Muscle of leg (tissue), 11 donors: ENCODE results near the gene SLC2A9. TPM values are rescaled to one million over a fixed set of nuclear protein-coding genes. Genes with fewer than 3 reads are reported as not detected.

Experiments
- DNase-seq: peaks from one replicate; pipeline ENCODE4 v3.0.0; 2013
- H3K27ac ChIP-seq: one replicate; pipeline ENCODE4 v1.5.1; 2013; ENCODE audit warnings: mild to moderate bottlenecking, low read length, control low read depth
- H3K27me3 ChIP-seq: one replicate; pipeline ENCODE4 v1.6.1; 2013; ENCODE audit warnings: low read length; ENCODE audit not compliant: control insufficient read depth, insufficient read depth
- H3K36me3 ChIP-seq: one replicate; pipeline ENCODE4 v1.6.1; 2013; ENCODE audit warnings: low read length; ENCODE audit not compliant: control insufficient read depth, insufficient read depth
- H3K4me1 ChIP-seq: one replicate; pipeline ENCODE4 v1.6.1; 2013; ENCODE audit warnings: low read length; ENCODE audit not compliant: control insufficient read depth, insufficient read depth
- H3K4me3 ChIP-seq: one replicate; pipeline ENCODE4 v1.5.1; 2013; ENCODE audit warnings: low read length, control low read depth
- H3K9me3 ChIP-seq: replicated peaks from 2 replicates; pipeline ENCODE4 v1.6.1; 2013; ENCODE audit warnings: low read depth, low read length; ENCODE audit not compliant: control insufficient read depth
- WGBS: methylation state at CpG from one replicate; pipeline ENCODE4 v1.1.5; 2013; ENCODE audit warnings: missing lambda C conversion rate; ENCODE audit not compliant: insufficient coverage; 5-methylcytosine and 5-hydroxymethylcytosine counted together
- polyA plus RNA-seq, 8 donors: library from polyadenylated mRNA; unstranded; fragments of 120-200 nt; gene quantifications; one replicate each; pipeline versions ENCODE4 v1.2.1 to v1.2.3, GENCODE V29; 2013; ENCODE audit warnings: inconsistent platforms in 1 of 8, low replicate concordance in 1 of 8; ENCODE audit not compliant: insufficient read length in 8 of 8, insufficient read depth in 1 of 8
- total RNA-seq: library from RNA; stranded (reverse); fragments of 120-200 nt; gene quantifications from one replicate; pipeline ENCODE4 v1.2.4, GENCODE V29; 2013

The SLC2A9 gene
- total and polyA plus RNA-seq, 9 donors = 2.4 to 5.0 (median 3.2) TPM

DNA sequence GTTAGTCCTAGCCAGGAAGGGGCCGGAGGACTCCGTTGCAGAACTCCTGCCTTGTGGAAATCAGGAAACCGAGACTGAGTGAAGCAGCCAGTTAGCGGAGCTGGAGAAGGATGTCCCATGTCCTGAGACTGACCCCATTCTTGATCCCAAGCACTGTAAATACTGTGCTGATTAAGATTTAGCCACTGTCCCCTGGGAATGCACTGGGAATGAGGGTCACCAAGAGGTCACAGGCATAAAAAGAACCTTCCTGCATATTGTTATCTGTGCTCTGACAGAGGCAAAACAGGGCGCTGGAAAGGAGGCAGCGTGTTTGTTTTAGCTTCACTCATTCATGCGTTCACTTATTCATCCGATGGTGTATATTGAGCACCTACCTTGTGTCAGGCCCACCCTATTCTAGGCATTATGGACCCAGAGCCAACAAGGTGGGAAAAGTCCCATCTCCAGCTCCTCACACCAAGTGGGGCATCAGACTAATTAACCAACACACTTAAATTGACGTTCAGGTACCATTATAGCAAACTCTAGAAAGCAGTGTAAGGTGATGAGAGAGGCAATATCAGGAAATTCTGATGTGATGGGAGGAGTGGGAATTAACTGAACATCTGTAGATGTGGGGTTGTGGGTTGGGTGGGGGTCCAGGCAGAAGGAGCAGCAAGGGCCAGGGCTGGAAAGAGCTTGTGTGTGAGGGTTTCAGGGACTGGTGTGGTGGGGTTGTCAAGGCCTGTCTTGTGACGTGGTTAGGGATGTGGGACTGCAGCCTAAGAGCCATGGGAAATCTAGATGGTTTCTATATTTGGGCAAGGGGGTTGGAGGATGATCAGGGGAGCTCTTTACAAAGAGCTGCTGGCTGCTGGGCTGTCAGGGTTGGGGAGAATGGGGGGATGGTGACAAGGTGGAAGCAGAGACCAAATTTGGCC, 10.6 kb upstream of the SLC2A9 start:
- WGBS = 45% methylated on average over 9 of the region's 10 CpGs
- Histone ChIP-seq H3K4me3 (no peak overlapping the region), H3K27me3 (no peaks in the 10 kb centered on the region), H3K27ac (peak overlapping the region; percentile 42), H3K9me3 (no peaks in the 10 kb centered on the region), H3K4me1 (peaks cover 58% of the 10 kb centered on the region), H3K36me3 (no peaks in the 10 kb centered on the region)
- DNase-seq = peak; percentile 54

DNA sequence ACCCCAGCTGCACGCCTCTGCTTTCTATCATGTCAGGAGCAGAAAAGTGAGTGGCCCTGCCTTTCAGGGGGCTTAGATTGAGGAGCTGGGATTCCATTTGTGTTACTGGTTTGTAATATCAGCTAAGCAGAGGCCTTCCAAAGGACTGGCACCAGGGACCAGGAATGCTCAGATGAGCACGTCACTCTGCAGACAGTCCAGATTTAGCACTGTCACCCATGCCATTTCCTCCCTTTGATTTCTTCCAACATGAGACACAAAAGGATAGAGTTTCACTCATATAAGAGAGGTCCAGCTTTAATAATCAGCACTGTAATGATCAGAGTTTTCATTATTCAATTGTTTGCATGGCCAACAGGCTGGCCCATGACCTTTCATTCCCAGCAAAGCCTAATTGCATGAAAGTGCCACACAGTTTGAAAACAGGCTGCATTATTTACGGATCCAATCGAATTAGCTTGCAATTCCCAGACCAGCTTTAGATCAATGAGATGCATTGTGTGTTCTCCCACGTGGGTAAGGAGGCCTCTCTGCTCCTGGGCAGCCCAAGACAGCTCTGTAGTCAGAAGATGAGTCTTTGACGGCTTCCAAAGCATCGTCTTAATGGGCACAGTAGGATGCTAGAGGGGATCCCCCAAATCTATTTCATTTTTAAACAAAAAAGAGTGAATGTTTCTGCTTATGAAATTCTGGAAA, 9.8 kb upstream of the SLC2A9 start:
- H3K27me3 ChIP-seq = no peaks in the 10 kb centered on the region
- H3K27ac ChIP-seq = peak overlapping the region; percentile 42

DNA sequence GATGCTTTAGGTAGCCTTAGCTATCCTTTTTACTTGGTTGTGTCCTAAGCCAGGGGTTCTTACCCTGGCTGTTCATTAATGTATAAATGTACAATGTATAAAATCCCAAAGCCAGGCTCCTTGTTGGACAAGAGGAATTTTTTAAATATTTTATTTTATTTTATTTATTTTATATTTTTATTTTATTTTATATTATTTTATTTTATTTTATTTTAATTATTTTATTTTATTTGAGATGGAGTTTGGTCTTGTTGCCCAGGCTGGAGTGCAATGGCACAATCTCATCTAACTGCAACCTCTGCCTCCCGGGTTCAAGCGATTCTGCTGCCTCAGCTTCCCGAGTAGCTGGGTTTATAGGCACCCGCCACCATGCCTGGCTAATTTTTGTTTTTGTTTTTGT, 8.1 kb upstream of the SLC2A9 start:
- Histone ChIP-seq H3K27ac (no peak overlapping the region), H3K4me3 (no peak overlapping the region), H3K9me3 (no peaks in the 10 kb centered on the region), H3K27me3 (no peaks in the 10 kb centered on the region), H3K36me3 (no peaks in the 10 kb centered on the region), H3K4me1 (peaks cover 48% of the 10 kb centered on the region)
- no peak for DNase-seq
- no CpG with 5 or more reads among the region's 4 CpGs for WGBS

More for the DNA sequence above, 9.8 kb upstream of the SLC2A9 start:
- Histone ChIP-seq H3K36me3 (no peaks in the 10 kb centered on the region), H3K9me3 (no peaks in the 10 kb centered on the region), H3K4me3 (no peak overlapping the region), H3K4me1 (peaks cover 58% of the 10 kb centered on the region)
- DNase-seq = no peak
- 23% methylated on average over 3 of the region's 7 CpGs for WGBS

DNA sequence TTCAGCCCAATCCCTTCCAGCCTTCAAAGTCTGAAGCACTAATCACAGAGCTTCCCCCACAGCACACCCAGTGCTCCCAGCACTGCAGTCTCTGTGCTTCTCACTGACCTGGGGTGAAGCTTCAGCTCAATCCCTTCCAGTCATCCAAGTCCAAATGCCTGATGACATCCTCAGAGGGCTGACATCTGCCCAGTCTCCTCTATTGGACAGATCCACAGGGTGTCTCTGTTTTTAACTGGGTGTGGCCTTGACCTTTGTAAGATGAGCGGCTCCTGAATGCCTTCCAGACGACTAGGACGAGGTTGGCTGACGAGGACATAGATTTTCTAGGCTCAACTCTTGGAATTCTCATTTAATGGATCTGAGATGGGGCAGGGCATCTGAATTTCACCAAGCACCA, 7.6 kb upstream of the SLC2A9 start:
- no peak overlapping the region for H3K4me3 ChIP-seq
- DNase-seq = no peak
- no peaks in the 10 kb centered on the region for H3K36me3 ChIP-seq
- peaks cover 46% of the 10 kb centered on the region for H3K4me1 ChIP-seq
- 60% methylated on average over 3 of the region's 4 CpGs for WGBS
- no peak overlapping the region for H3K27ac ChIP-seq
- H3K27me3 ChIP-seq = no peaks in the 10 kb centered on the region
- H3K9me3 ChIP-seq = no peaks in the 10 kb centered on the region

DNA sequence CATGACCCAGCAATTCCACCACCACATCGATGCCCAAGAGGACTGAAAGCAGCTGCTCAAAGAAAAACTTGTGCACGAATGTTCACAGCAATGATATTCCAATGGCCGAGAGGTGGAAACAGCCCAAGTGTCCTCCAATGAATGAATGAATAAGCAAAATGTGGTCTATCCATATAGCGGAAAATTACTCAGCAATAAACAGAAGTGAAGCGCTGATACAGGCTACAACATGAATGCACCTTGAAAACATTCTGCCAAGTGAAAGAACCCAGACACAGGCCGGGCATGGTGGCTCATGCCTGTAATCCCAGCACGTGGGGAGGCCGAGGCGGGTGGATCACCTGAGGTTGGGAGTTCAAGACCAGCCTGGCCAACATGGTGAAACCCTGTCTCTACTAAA, 5.2 kb upstream of the SLC2A9 start:
- Histone ChIP-seq H3K4me3 (no peak overlapping the region), H3K4me1 (peaks cover 42% of the 10 kb centered on the region), H3K27me3 (no peaks in the 10 kb centered on the region), H3K36me3 (no peaks in the 10 kb centered on the region), H3K27ac (no peak overlapping the region), H3K9me3 (no peaks in the 10 kb centered on the region)
- WGBS = 72% methylated on average over 2 of the region's 9 CpGs
- peak; percentile 54 for DNase-seq

DNA sequence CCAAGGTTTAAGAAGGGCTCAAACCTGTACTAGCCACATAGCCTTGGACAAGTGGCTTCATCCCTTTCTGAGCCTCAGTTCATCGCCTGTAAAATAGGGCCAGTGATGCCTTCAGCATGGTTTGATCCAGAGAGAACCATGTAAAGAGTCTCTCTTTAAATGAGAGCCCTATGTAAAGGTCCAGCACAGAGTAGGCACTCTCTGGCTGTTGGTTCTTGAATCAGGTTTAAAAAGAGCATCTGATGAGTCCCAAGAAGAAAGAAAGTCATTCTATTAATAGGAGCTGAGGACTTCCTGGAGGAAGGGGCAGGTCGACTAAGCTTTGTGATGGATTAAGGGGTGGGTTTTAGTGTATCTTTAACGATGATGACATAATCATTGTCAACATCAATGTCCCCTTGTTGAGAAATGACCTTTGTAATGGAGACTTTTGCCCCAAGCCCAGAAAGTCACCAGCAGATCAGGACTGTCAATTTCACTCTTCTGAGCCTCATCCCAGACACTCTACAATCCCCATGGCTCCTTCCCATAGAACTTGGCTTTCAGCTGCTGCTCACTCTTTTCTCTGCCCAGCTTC, 4.0 kb upstream of the SLC2A9 start:
- Histone ChIP-seq H3K4me1 (peaks cover 41% of the 10 kb centered on the region), H3K9me3 (no peaks in the 10 kb centered on the region), H3K36me3 (no peaks in the 10 kb centered on the region), H3K4me3 (no peak overlapping the region), H3K27ac (no peak overlapping the region), H3K27me3 (no peaks in the 10 kb centered on the region)
- DNase-seq = no peak
- WGBS = no CpG with 5 or more reads among the region's 3 CpGs

DNA sequence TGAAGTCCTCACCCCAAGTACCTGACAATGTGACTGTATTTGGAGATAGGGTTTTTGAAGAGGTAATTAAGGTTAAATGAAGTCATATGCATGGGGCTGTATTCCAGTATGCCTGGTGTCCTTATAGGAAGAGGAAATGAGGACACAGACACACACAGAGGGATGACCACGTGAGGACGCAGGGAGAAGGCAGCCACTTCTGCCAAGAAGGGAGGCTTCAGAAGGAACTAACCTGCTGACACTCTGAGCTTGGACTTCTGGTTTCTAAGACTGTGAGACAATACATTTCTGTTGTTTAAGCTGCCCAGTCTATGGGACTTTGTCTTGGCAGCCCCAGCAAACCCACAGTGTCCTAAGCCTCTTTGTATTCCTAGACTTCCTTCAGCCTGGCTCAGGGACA, 3.0 kb upstream of the SLC2A9 start:
- H3K27ac ChIP-seq = peak overlapping the region; percentile 29
- no peaks in the 10 kb centered on the region for H3K27me3 ChIP-seq
- no peaks in the 10 kb centered on the region for H3K9me3 ChIP-seq
- DNase-seq = peak; percentile 64
- H3K36me3 ChIP-seq = no peaks in the 10 kb centered on the region
- H3K4me3 ChIP-seq = no peak overlapping the region
- WGBS = 50% methylated on average over 2 of the region's 2 CpGs
- H3K4me1 ChIP-seq = peaks cover 51% of the 10 kb centered on the region

DNA sequence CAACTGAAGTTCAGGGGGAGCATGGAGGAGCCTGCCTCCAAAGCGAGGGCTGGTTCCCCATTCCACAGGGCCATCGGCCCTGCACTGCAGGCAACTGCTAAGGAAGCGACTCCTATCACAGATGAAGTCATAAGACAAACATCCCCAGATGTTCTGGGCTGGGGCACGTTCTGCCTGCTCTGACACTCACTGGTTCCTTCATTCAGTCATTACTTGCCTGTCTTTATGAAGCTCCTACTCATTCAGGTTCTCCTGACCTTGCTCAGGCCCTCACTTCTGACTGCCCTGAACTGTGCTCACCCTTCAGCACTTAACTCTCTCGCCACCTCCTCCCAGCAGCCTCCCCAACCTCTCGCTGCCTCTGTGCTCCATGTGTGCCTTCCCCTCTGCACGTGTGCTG, 2.5 kb upstream of the SLC2A9 start:
- Histone ChIP-seq H3K9me3 (no peaks in the 10 kb centered on the region), H3K36me3 (no peaks in the 10 kb centered on the region), H3K4me1 (peaks cover 50% of the 10 kb centered on the region), H3K27ac (no peak overlapping the region), H3K27me3 (no peaks in the 10 kb centered on the region), H3K4me3 (no peak overlapping the region)
- WGBS = 67% methylated on average over 5 of the region's 7 CpGs
- DNase-seq = no peak

DNA sequence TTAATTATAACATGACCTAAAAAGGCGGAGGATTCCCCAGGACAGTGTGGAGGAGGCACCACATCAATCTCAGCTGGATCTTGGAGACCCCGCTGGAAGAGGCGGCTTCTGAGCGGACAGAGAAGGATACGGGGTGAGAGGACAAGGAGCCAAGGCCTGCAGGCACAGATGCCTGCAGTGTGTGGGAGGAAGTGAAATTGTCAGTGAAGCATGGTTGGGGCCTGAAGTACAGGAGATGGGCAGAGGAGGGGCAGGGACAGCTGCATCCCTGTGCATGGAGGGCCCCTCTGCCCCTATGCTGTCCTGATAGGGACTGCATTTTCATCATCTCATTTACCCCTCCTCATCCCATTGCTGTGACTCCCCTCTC, 1.7 kb upstream of the SLC2A9 start:
- DNase-seq = no peak
- Histone ChIP-seq H3K4me1 (peaks cover 54% of the 10 kb centered on the region), H3K9me3 (no peaks in the 10 kb centered on the region), H3K27me3 (no peaks in the 10 kb centered on the region), H3K27ac (no peak overlapping the region), H3K36me3 (no peaks in the 10 kb centered on the region), H3K4me3 (no peak overlapping the region)
- WGBS = 75% methylated on average over 5 of the region's 5 CpGs

DNA sequence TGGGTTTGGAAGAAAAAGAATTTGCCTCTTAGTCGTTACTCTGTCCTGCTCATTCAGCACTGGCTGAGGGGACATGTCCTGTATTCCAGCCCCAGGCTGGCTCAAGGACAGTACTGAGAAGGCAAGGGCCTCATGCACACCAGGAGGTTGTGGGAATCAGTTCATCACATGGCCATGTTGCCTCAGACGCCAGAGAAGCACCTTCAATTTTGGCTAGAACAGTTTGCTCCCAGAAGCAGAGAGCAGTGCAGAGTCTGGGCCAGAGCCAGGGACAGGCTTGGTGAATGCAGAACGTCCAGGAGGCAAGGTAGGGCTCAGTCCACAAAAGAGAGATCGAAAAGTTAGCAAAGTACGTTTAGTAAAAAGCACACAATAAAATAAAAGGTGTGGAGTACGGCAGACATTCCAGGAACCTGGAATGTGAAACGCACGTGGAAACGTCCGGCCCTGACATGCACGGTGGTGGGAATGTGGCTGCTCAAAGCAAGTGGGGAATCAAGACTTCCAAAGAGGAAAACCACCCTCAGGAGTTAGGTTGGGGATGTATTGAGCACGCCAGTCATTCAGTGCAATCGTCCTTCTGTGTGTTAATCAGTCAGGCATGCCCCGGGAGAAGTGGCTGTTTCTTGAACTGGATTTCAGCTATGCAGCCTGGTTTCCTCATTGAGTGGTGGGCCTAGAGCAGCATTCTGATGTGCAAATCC, 1.2 kb upstream of the SLC2A9 start:
- H3K36me3 ChIP-seq = no peaks in the 10 kb centered on the region
- H3K4me1 ChIP-seq = peaks cover 54% of the 10 kb centered on the region
- H3K27ac ChIP-seq = no peak overlapping the region
- DNase-seq = no peak
- no peak overlapping the region for H3K4me3 ChIP-seq
- H3K9me3 ChIP-seq = no peaks in the 10 kb centered on the region
- WGBS = 52% methylated on average over 4 of the region's 14 CpGs
- no peaks in the 10 kb centered on the region for H3K27me3 ChIP-seq
